ENCODE measurements around the gene GRID1. TPM values are rescaled to one million over a fixed set of nuclear protein-coding genes. Genes with fewer than 3 reads are reported as not detected.

The GRID1 gene
- total RNA-seq, 1 experiment from 2014 or later = 5.6 TPM

GRCh38 chr10:86189891-86190290 lies 176.7 kb downstream of the GRID1 start (continued):
- no peak for TF ChIP-seq SIN3A (IDR thresholded peaks at IDR 0.05; ENCODE audit: low read depth)
- TF ChIP-seq RAD21 (IDR thresholded peaks at IDR 0.05; ENCODE audit: low read depth) = no peak
- TF ChIP-seq ZFX (IDR thresholded peaks at IDR 0.05) = no peak
- TF ChIP-seq ELF1 (IDR thresholded peaks at IDR 0.05; ENCODE audit: borderline replicate concordance, low read depth) = no peak
- TF ChIP-seq CEBPB (IDR thresholded peaks at IDR 0.05; ENCODE audit: low read depth) = no peak

DNA sequence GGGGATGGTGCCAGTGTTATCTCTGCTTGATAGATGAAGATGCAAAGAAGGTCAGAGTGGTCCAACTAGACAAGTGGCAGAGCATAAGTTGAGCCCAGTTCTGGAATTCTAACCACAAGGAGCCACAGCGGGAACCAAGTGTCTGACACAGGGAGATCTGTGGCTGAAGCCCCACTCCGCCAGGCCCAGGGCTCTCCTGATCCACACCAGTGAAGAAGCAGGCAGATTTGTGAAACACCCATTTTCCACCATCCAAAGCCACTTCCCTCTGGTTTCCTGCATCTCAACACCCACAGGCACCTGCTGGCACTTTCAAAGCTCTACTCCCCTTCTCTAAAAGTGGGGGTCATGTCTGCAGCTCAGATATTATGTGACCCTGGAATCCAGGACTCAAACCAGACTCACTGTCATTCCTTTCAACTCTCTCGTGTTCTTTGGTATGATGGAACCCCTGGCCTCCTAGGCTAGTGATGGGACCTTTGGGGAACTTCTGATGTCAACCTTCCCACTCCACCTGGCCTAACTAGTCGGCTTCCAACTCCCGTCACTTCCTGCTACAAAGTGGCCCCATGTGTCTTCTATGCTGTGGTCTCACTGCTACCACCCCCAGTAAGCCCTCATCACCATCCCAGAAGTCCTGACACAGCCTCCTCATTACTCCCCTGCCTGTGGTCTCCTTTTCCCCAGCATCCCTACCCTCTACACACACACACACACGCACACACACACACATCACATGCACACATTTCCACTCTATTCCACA lies 177.6 kb downstream of the GRID1 start:
- ATAC-seq (no peak), DNase-seq (ENCODE audit: low read depth, low spot score) (no peak)
- no peak for TF ChIP-seq JUND (IDR thresholded peaks at IDR 0.05)
- no peak for TF ChIP-seq ZNF274 (IDR thresholded peaks at IDR 0.05; ENCODE audit: low read depth, low read length)
- TF ChIP-seq SRF (IDR thresholded peaks at IDR 0.05; ENCODE audit: low read depth) = no peak
- TF ChIP-seq MAX (IDR thresholded peaks at IDR 0.05) = no peak
- no peak for TF ChIP-seq ELF1 (IDR thresholded peaks at IDR 0.05; ENCODE audit: borderline replicate concordance, low read depth)
- no peak for TF ChIP-seq CBX3 (IDR thresholded peaks at IDR 0.05; ENCODE audit: low read depth)
- no peak for TF ChIP-seq POLR2A (IDR thresholded peaks at IDR 0.05; ENCODE audit: borderline replicate concordance, extremely low read depth, insufficient read depth, insufficient read length)
- no peak for TF ChIP-seq YY1 (IDR thresholded peaks at IDR 0.05; ENCODE audit: extremely low read depth, insufficient replicate concordance, low read depth, low read length)
- no peak for TF ChIP-seq CTCF (IDR thresholded peaks at IDR 0.05 in 2 of 3, conservative IDR thresholded peaks at IDR 0.05 in 1 of 3; ENCODE audit: borderline replicate concordance in 1 of 3, insufficient read depth in 1 of 3, low read depth in 2 of 3, low read length in 2 of 3)
- TF ChIP-seq ATF3 (IDR thresholded peaks at IDR 0.05) = no peak
- TF ChIP-seq, protein P1, sequence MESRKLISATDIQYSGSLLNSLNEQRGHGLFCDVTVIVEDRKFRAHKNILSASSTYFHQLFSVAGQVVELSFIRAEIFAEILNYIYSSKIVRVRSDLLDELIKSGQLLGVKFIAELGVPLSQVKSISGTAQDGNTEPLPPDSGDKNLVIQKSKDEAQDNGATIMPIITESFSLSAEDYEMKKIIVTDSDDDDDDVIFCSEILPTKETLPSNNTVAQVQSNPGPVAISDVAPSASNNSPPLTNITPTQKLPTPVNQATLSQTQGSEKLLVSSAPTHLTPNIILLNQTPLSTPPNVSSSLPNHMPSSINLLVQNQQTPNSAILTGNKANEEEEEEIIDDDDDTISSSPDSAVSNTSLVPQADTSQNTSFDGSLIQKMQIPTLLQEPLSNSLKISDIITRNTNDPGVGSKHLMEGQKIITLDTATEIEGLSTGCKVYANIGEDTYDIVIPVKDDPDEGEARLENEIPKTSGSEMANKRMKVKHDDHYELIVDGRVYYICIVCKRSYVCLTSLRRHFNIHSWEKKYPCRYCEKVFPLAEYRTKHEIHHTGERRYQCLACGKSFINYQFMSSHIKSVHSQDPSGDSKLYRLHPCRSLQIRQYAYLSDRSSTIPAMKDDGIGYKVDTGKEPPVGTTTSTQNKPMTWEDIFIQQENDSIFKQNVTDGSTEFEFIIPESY (IDR thresholded peaks at IDR 0.05; ENCODE audit: extremely low read depth, insufficient replicate concordance, low read length) = no peak
- TF ChIP-seq, protein P2, sequence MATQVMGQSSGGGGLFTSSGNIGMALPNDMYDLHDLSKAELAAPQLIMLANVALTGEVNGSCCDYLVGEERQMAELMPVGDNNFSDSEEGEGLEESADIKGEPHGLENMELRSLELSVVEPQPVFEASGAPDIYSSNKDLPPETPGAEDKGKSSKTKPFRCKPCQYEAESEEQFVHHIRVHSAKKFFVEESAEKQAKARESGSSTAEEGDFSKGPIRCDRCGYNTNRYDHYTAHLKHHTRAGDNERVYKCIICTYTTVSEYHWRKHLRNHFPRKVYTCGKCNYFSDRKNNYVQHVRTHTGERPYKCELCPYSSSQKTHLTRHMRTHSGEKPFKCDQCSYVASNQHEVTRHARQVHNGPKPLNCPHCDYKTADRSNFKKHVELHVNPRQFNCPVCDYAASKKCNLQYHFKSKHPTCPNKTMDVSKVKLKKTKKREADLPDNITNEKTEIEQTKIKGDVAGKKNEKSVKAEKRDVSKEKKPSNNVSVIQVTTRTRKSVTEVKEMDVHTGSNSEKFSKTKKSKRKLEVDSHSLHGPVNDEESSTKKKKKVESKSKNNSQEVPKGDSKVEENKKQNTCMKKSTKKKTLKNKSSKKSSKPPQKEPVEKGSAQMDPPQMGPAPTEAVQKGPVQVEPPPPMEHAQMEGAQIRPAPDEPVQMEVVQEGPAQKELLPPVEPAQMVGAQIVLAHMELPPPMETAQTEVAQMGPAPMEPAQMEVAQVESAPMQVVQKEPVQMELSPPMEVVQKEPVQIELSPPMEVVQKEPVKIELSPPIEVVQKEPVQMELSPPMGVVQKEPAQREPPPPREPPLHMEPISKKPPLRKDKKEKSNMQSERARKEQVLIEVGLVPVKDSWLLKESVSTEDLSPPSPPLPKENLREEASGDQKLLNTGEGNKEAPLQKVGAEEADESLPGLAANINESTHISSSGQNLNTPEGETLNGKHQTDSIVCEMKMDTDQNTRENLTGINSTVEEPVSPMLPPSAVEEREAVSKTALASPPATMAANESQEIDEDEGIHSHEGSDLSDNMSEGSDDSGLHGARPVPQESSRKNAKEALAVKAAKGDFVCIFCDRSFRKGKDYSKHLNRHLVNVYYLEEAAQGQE (IDR thresholded peaks at IDR 0.05; ENCODE audit: low read depth) = no peak
- intact Hi-C loops (cut with micrococcal nuclease) = no loop called here
- Histone ChIP-seq H4K20me1 (ENCODE audit: insufficient read depth) (no peaks in the 10 kb centered on the region), H3K27ac (ENCODE audit: low read depth, low read length) (no peak overlapping the region), H2AFZ (ENCODE audit: low read depth, low read length, poor library complexity, severe bottlenecking) (no peak overlapping the region), H3K9me3 (ENCODE audit: control insufficient read depth in 1 of 2, insufficient read depth in 1 of 2, low read depth in 1 of 2, low read length in 2 of 2) (no peaks in the 10 kb centered on the region), H3K4me3 (replicated peaks in 1 of 2; ENCODE audit: low read depth in 1 of 2, low read length in 2 of 2) (no peak overlapping the region), H3K9ac (ENCODE audit: low read length) (no peak overlapping the region), H3K79me2 (ENCODE audit: insufficient read depth, low read length) (no peaks in the 10 kb centered on the region), H3K4me1 (ENCODE audit: control insufficient read depth in 1 of 2, insufficient read depth in 2 of 2, low read length in 2 of 2) (0 out of 4 replicates have a peak, but pooled peaks cover 0 to 3% of the 10 kb centered on the region in 2 experiments), H3K9me2 (ENCODE audit: insufficient read depth) (no peaks in the 10 kb centered on the region), H3K4me2 (ENCODE audit: low read length) (no peak overlapping the region), H3K27me3 (ENCODE audit: insufficient read depth, low read length) (no peaks in the 10 kb centered on the region), H3K36me3 (ENCODE audit: control insufficient read depth in 1 of 2, insufficient read depth in 2 of 2, low read length in 2 of 2) (no peaks in the 10 kb centered on the region)
- RAD21 ChIA-PET (ENCODE audit: low non-redundant PET in 1 of 2, low total read pairs in 2 of 2, uncharacterized antibody in 2 of 2, unreplicated experiment in 2 of 2) = no interaction called here
- POLR2A ChIA-PET = no interaction called here
- BruUV-seq (replicated peaks) = no TSS peak
- CTCF ChIA-PET = no interaction called here

Data from HCT116 (cell line).